ENCODE results near the gene EPHA5.

DNA sequence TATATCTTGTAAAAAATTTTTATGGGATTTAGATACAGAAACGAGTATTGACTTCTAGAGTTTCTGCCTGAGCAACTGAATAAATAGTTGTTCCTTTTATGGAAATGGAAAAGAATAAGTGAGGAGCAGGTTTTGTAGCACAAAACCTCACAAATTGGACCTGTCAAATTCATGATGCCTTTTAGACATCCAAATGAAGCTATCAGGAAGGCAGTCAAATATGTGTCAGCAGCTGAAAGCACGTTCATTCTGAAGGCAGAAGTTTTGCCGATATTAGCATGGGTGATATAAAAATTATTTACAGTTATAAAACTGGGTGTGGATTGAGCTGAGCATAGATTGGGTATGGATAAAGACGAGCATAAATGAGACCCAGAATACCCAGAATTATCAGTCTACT lies 374.0 kb downstream of the EPHA5 start:
- no peak for TF ChIP-seq EZH2 (IDR thresholded peaks at IDR 0.05; ENCODE audit: borderline replicate concordance, low read depth, low read length, severe bottlenecking)
- TF ChIP-seq, protein P1, sequence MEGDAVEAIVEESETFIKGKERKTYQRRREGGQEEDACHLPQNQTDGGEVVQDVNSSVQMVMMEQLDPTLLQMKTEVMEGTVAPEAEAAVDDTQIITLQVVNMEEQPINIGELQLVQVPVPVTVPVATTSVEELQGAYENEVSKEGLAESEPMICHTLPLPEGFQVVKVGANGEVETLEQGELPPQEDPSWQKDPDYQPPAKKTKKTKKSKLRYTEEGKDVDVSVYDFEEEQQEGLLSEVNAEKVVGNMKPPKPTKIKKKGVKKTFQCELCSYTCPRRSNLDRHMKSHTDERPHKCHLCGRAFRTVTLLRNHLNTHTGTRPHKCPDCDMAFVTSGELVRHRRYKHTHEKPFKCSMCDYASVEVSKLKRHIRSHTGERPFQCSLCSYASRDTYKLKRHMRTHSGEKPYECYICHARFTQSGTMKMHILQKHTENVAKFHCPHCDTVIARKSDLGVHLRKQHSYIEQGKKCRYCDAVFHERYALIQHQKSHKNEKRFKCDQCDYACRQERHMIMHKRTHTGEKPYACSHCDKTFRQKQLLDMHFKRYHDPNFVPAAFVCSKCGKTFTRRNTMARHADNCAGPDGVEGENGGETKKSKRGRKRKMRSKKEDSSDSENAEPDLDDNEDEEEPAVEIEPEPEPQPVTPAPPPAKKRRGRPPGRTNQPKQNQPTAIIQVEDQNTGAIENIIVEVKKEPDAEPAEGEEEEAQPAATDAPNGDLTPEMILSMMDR (IDR thresholded peaks at IDR 0.05; ENCODE audit: borderline replicate concordance, extremely low read depth, low read length, poor library complexity, severe bottlenecking) = no peak

Data from DND-41 (cell line).